ENCODE results near the gene EPPIN. TPM values are rescaled to one million over a fixed set of nuclear protein-coding genes. Genes with fewer than 3 reads are reported as not detected.

The EPPIN gene
- total RNA-seq, 2 experiments from 2014 or later, result not detected

- H3K27me3 Mint-ChIP-seq, result peaks cover 45% of the 10 kb centered on the region
- Histone ChIP-seq H3K4me1 (ENCODE audit: insufficient read depth, low read length) (no peaks in the 10 kb centered on the region), H3K9me3 (ENCODE audit: control insufficient read depth in 1 of 2, insufficient read depth in 1 of 2, low read length in 2 of 2) (no peaks in the 10 kb centered on the region), H3K4me3 (ENCODE audit: low read length) (no peak within 1 kb of the TSS), H3K27ac (ENCODE audit: low read depth in 1 of 2, low read length in 2 of 2) (no peak within 1 kb of the TSS), H3K36me3 (ENCODE audit: insufficient read depth, low read length) (no peaks in the 10 kb centered on the region), H3K27me3 (ENCODE audit: control insufficient read depth in 1 of 2, insufficient read depth in 2 of 2, low read length in 2 of 2) (peaks cover 0 to 5% of the 10 kb centered on the region in 2 experiments)
- H3K4me3 Mint-ChIP-seq, result no peak within 1 kb of the TSS
- H3K27ac Mint-ChIP-seq, result no peak within 1 kb of the TSS
- no peaks in the 10 kb centered on the region for H3K9me3 Mint-ChIP-seq
- ATAC-seq (ENCODE audit: poor library complexity) (no peak), DNase-seq (no peak)
- H3K36me3 Mint-ChIP-seq (ENCODE audit: low read depth), result no peaks in the 10 kb centered on the region
- no peak for TF ChIP-seq CTCF (IDR thresholded peaks at IDR 0.05)
- intact Hi-C loops (cut with DNase I, micrococcal nuclease), result no loop called here
- H3K4me1 Mint-ChIP-seq (ENCODE audit: low read depth), result no peaks in the 10 kb centered on the region
- ChIA-PET POLR2A (no interaction called here), CTCF (no interaction called here)
Observed at GRCh38 chr20:45515147-45515913, 31.9 kb downstream of the EPPIN start, which contains the start of gene SPINT3. SPINT3 (minus strand) TSS chr20:45515622; CDS start chr20:45515608, 14 bp downstream.

GRCh38 chr20:45510242-45510862 is 36.8 kb downstream of the EPPIN start:
- ATAC-seq (ENCODE audit: poor library complexity), result no peak
- CTCF ChIA-PET, result no interaction called here
- no peak for DNase-seq
- H3K4me1 ChIP-seq (ENCODE audit: insufficient read depth, low read length), result no peaks in the 10 kb centered on the region
- H3K27me3 ChIP-seq (ENCODE audit: control insufficient read depth in 1 of 2, insufficient read depth in 2 of 2, low read length in 2 of 2), result peaks cover 2 to 13% of the 10 kb centered on the region in 2 experiments
- no peaks in the 10 kb centered on the region for H3K9me3 ChIP-seq (ENCODE audit: control insufficient read depth in 1 of 2, insufficient read depth in 1 of 2, low read length in 2 of 2)
- Mint-ChIP-seq H3K27me3 (peaks cover 63% of the 10 kb centered on the region), H3K36me3 (ENCODE audit: low read depth) (no peaks in the 10 kb centered on the region), H3K4me1 (ENCODE audit: low read depth) (no peaks in the 10 kb centered on the region), H3K27ac (no peak overlapping the region), H3K9me3 (no peaks in the 10 kb centered on the region), H3K4me3 (no peak overlapping the region)
- intact Hi-C loops (cut with DNase I, micrococcal nuclease), result no loop called here
- POLR2A ChIA-PET, result no interaction called here
- H3K36me3 ChIP-seq (ENCODE audit: insufficient read depth, low read length), result no peaks in the 10 kb centered on the region
- no peak for TF ChIP-seq CTCF (IDR thresholded peaks at IDR 0.05)
- no peak overlapping the region for H3K27ac ChIP-seq (ENCODE audit: low read depth in 1 of 2, low read length in 2 of 2)
- no peak overlapping the region for H3K4me3 ChIP-seq (ENCODE audit: low read length)

- POLR2A ChIA-PET, result no interaction called here
- peaks cover 62% of the 10 kb centered on the region for H3K27me3 Mint-ChIP-seq
- CTCF ChIA-PET, result no interaction called here
Observed at GRCh38 chr20:45509091-45509490, 38.1 kb downstream of the EPPIN start.

More at GRCh38 chr20:45509091-45509490, 38.1 kb downstream of the EPPIN start:
- Mint-ChIP-seq H3K27ac (no peak overlapping the region), H3K36me3 (ENCODE audit: low read depth) (no peaks in the 10 kb centered on the region), H3K4me1 (ENCODE audit: low read depth) (no peaks in the 10 kb centered on the region), H3K4me3 (no peak overlapping the region), H3K9me3 (no peaks in the 10 kb centered on the region)
- peaks cover 2 to 22% of the 10 kb centered on the region in 2 experiments for H3K27me3 ChIP-seq (ENCODE audit: control insufficient read depth in 1 of 2, insufficient read depth in 2 of 2, low read length in 2 of 2)
- H3K4me3 ChIP-seq (ENCODE audit: low read length), result no peak overlapping the region
- intact Hi-C loops (cut with DNase I, micrococcal nuclease), result no loop called here
- no peaks in the 10 kb centered on the region for H3K9me3 ChIP-seq (ENCODE audit: control insufficient read depth in 1 of 2, insufficient read depth in 1 of 2, low read length in 2 of 2)
- H3K4me1 ChIP-seq (ENCODE audit: insufficient read depth, low read length), result no peaks in the 10 kb centered on the region
- no peaks in the 10 kb centered on the region for H3K36me3 ChIP-seq (ENCODE audit: insufficient read depth, low read length)
- no peak overlapping the region for H3K27ac ChIP-seq (ENCODE audit: low read depth in 1 of 2, low read length in 2 of 2)
- TF ChIP-seq CTCF (IDR thresholded peaks at IDR 0.05), result no peak
- ATAC-seq (ENCODE audit: poor library complexity), result no peak
- no peak for DNase-seq

Data from CD4-positive, alpha-beta T cell (primary cell).